Kidney (tissue), 14 donors: Measurements from ENCODE around the gene CNNM4. TPM values are rescaled to one million over a fixed set of nuclear protein-coding genes. Genes with fewer than 3 reads are reported as not detected.

Experiments used
- DNase-seq, 5 donors: peaks; one replicate each; pipeline ENCODE4 v3.0.0-alpha.2; 2013 to 2020
- FAIRE-seq: peaks from 2 replicates; lab custom pipeline; 2012; peaks lifted over from hg19 to GRCh38; lab: Jason Lieb, UNC
- H3K27ac ChIP-seq, 2 donors: one replicate each; pipeline ENCODE4 v1.7.0; 2013; ENCODE audit warnings: low read depth in 2 of 2, low read length in 2 of 2, inconsistent platforms in 1 of 2
- H3K27me3 ChIP-seq: one replicate; pipeline ENCODE4 v1.7.1; 2013; ENCODE audit warnings: low read length, inconsistent platforms; ENCODE audit not compliant: control insufficient read depth, insufficient read depth
- H3K36me3 ChIP-seq, 3 donors: one replicate each; pipeline versions ENCODE4 v1.7.0 to v1.7.1; 2013; ENCODE audit warnings: low read length in 3 of 3, control low read depth in 1 of 3, inconsistent platforms in 1 of 3; ENCODE audit not compliant: insufficient read depth in 3 of 3, control insufficient read depth in 2 of 3
- H3K4me1 ChIP-seq, 3 donors: one replicate each; pipeline versions ENCODE4 v1.7.0 to v1.7.1; 2013; ENCODE audit warnings: low read length in 3 of 3, inconsistent platforms in 1 of 3, low read depth in 1 of 3; ENCODE audit not compliant: control insufficient read depth in 2 of 3, insufficient read depth in 2 of 3
- H3K4me3 ChIP-seq, 3 donors: one replicate each; pipeline versions ENCODE4 v1.7.0 to v1.8.1; 2013; ENCODE audit warnings: low read length in 3 of 3, control low read depth in 1 of 3, inconsistent platforms in 1 of 3
- H3K9ac ChIP-seq, 3 donors: one replicate each; pipeline versions ENCODE4 v1.7.0 to v1.7.1; 2013; ENCODE audit warnings: low read length in 3 of 3, control low read depth in 1 of 3, inconsistent platforms in 1 of 3
- H3K9me3 ChIP-seq, 3 donors: one replicate each; pipeline versions ENCODE4 v1.7.0 to v1.7.1; 2013; ENCODE audit warnings: low read length in 3 of 3, control low read depth in 1 of 3, inconsistent platforms in 1 of 3; ENCODE audit not compliant: control insufficient read depth in 2 of 3, insufficient read depth in 1 of 3
- intact Hi-C: fragments of 100-400 bp; cut with DNase I; formaldehyde crosslinking; loops from one replicate; pipeline ENCODE4 v1.11.1; 2022
- polyA plus RNA-seq: library from polyadenylated mRNA; stranded (reverse); fragments of 350-450 nt; fragmentation: Illumina TruSeq; extraction: RNeasy Lipid Tissue Mini Kit (QIAGEN cat#74804); gene quantifications from one replicate; pipeline ENCODE4 v1.2.3, GENCODE V29; 2014; ENCODE audit warnings: low read depth, low replicate concordance; ENCODE audit not compliant: insufficient read depth
- total RNA-seq: library from RNA; stranded (reverse); fragmentation: NEBNext Ultra II Directional; extraction: Animal tissue kit (Norgen Biotek cat#: 25700); gene quantifications from one replicate; pipeline ENCODE4 v1.2.1, GENCODE V29; 2021
- TF ChIP-seq, protein P1 (sequence below): IDR thresholded peaks from 3 replicates; pipeline ENCODE4 v1.5.1; 2012; ENCODE audit warnings: mild to moderate bottlenecking, moderate library complexity, borderline replicate concordance; ENCODE audit not compliant: insufficient read depth; ENCODE audit errors: extremely low read depth
- donor health status: control.
- donor health status: control.
- donor health status: control.
- donor health status: control.
- donor health status: control.
- donor health status: DM: yes; HTN: yes; CAD: no.
- donor health status: Normal renal cell carcinoma (clear cell type).

Gene CNNM4
- total and polyA plus RNA-seq, 2 donors from 2014 or later: 3.7 to 14.5 TPM

DNA sequence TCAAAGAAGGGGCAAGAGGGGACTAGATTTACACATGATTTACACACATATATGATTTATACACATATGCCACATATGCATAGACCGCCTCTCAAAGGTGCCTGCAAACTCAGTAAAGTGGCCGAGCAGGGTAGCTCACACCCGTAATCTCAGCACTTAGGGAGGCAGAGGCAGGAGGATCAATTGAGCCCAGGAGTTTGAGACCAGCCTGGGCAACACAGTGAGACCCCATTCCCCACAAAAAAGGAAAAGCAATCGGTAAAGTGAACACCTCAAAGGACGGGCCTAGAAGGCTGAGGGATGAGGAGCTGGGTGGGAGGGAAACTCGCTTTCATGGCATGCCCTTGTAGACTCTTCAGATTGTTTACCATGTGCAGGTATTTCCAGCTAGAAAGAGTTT lies 92.0 kb downstream of the CNNM4 start:
- Histone ChIP-seq H3K4me3 (no peak overlapping the region), H3K36me3 (peaks cover 4 to 32% (median 19%) of the 10 kb centered on the region in 3 donors), H3K9ac (no peak overlapping the region), H3K9me3 (no peaks in the 10 kb centered on the region), H3K27ac (no peak overlapping the region), H3K4me1 (peaks cover 0 to 7% (median 5%) of the 10 kb centered on the region in 3 donors), H3K27me3 (no peaks in the 10 kb centered on the region)
- TF ChIP-seq, protein P1, sequence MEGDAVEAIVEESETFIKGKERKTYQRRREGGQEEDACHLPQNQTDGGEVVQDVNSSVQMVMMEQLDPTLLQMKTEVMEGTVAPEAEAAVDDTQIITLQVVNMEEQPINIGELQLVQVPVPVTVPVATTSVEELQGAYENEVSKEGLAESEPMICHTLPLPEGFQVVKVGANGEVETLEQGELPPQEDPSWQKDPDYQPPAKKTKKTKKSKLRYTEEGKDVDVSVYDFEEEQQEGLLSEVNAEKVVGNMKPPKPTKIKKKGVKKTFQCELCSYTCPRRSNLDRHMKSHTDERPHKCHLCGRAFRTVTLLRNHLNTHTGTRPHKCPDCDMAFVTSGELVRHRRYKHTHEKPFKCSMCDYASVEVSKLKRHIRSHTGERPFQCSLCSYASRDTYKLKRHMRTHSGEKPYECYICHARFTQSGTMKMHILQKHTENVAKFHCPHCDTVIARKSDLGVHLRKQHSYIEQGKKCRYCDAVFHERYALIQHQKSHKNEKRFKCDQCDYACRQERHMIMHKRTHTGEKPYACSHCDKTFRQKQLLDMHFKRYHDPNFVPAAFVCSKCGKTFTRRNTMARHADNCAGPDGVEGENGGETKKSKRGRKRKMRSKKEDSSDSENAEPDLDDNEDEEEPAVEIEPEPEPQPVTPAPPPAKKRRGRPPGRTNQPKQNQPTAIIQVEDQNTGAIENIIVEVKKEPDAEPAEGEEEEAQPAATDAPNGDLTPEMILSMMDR: no peak
- DNase-seq: no peak
- no peak for FAIRE-seq
- intact Hi-C loops: no loop called here

DNA sequence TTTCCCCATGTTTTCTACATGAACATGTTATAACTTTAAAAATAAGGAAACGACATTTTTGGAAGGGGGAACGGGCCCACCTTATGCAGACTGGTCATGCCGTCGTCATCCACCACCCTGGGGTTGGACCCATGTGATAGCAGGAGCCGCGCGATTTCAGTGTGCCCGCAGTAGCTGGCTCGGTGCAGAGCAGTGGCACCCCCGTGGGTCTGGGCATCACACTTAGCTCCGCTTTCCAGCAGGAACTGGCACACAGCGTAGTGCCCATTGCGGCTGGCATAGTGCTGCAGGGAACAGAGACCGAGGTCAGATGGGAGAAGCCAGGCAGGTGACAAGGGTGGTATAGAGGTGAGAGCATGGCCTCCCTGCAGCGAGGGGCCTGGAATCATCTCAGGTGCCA lies 92.6 kb downstream of the CNNM4 start:
- intact Hi-C loops: no loop called here
- TF ChIP-seq, protein P1: no peak
- no peak overlapping the region for H3K9ac ChIP-seq
- no peaks in the 10 kb centered on the region for H3K27me3 ChIP-seq
- H3K27ac ChIP-seq: no peak overlapping the region
- no peak for FAIRE-seq
- peaks cover 4 to 27% (median 16%) of the 10 kb centered on the region in 3 donors for H3K36me3 ChIP-seq
- H3K4me1 ChIP-seq: peaks cover 0 to 7% (median 5%) of the 10 kb centered on the region in 3 donors
- H3K4me3 ChIP-seq: no peak overlapping the region
- H3K9me3 ChIP-seq: no peaks in the 10 kb centered on the region
- peak in 1 of 5 donors; percentile 69 for DNase-seq

DNA sequence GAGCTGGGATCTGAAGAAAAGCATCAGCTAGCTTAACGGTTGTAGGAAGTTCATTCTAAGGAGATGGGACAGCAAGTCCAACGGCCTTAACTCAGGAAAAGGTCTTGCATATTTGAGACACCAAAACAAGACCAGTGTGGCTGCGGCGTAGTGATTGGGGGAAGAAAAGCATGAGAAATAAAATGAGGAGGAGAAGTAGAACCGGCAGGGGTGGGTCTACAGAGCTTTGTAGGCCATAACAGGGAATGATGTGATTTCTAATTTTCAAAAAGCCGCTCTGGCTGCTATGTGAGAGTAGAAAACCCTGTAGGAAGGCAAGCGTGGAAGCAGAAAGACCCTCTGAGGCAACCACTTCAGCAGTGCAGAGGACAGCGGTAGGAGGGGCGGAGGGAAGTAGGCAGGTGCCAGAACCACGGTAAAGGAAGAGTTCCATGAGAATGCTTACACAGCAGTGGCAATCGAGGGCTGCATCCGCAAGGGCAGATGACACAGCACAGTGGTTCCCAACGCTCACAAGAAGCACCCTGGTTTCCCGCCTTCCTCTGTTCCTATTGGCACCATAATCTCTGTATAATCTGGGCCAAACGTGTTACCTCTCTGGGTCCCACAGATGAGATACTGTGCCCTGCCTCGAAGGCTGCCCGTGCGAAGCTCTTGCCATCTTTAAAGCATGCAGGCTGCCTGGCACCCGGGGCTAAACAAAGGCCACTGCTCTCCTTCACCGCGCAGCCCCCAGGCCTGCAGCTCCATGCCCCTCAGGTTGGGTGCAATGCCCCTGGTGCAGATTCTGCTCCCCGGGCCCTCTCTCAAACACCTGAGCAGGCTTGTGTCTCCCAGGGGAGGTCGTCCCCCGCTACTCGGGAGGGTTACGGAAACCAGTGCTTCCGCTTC lies 96.3 kb downstream of the CNNM4 start:
- intact Hi-C loops: no loop called here
- Histone ChIP-seq H3K4me1 (peaks cover 0 to 18% (median 7%) of the 10 kb centered on the region in 3 donors), H3K9ac (peak overlapping the region; percentile 4 to 62 (median 15)), H3K27ac (no peak overlapping the region), H3K9me3 (no peaks in the 10 kb centered on the region), H3K36me3 (peaks cover 1 to 18% (median 13%) of the 10 kb centered on the region in 3 donors), H3K4me3 (peak overlapping the region; percentile 51 to 81 (median 62)), H3K27me3 (no peaks in the 10 kb centered on the region)
- TF ChIP-seq, protein P1: no peak
- FAIRE-seq: no peak
- DNase-seq: peak in 3 of 5 donors; percentile 26 to 34 (median 34)
